B cell (primary cell): ENCODE data around the gene TBPL2. TPM values are rescaled to one million over a fixed set of nuclear protein-coding genes. Genes with fewer than 3 reads are reported as not detected.

Experiments used
- ATAC-seq: fragments of 200-7000 bp; cut with Tn5 transposase; one replicate; pipeline ENCODE4 v1.10.0; 2021; ENCODE audit warnings: low read depth, mild to moderate bottlenecking, moderate number of reproducible peaks, moderate library complexity
- CTCF ChIA-PET: fragments of 350-600 bp; sonication (Branson Sonifier 250); formaldehyde crosslinking; loops from one replicate; lab custom pipeline; 2021; ENCODE audit warnings: antibody characterized with exemption, inconsistent platforms; lab: Charles Lee
- POLR2A ChIA-PET: fragments of 350-600 bp; sonication (Branson Sonifier 250); formaldehyde crosslinking; loops from one replicate; lab custom pipeline; 2021; ENCODE audit warnings: antibody characterized with exemption; lab: Charles Lee
- DNase-seq: peaks from one replicate; pipeline ENCODE4 v3.0.0; 2013
- H2AFZ ChIP-seq: 2 replicates; pipeline ENCODE4 v1.6.1; 2012; ENCODE audit warnings: mild to moderate bottlenecking, low read depth, low read length; ENCODE audit not compliant: insufficient read depth, poor library complexity, severe bottlenecking
- H3K27ac ChIP-seq, 2 donors: 1 replicate in 1 of 2; 2 replicates in 1 of 2; pipeline ENCODE4 v1.5.1; 2012 to 2013; ENCODE audit warnings: low read length in 2 of 2, mild to moderate bottlenecking in 2 of 2, moderate library complexity in 1 of 2
- H3K27me3 ChIP-seq, 4 experiments: fragments of 200-600 bp in 1 of 4; sonication (generic) in 1 of 4; replicated peaks in 1 of 4; 1 replicate in 2 of 4; 2 replicates in 2 of 4; pipeline versions ENCODE4 v1.6.1 to v1.7.0; 2013 to 2016; ENCODE audit warnings: low read length in 3 of 4, mild to moderate bottlenecking in 2 of 4, mixed read lengths in 1 of 4, moderate library complexity in 1 of 4; ENCODE audit not compliant: insufficient read depth in 4 of 4, control insufficient read depth in 3 of 4; ENCODE audit errors: control extremely low read depth in 1 of 4
- H3K36me3 ChIP-seq, 2 experiments: replicated peaks in 1 of 2; 1 replicate in 1 of 2; 2 replicates in 1 of 2; pipeline versions ENCODE4 v1.6.1 to v1.7.1; 2013; ENCODE audit warnings: low read length in 1 of 2; ENCODE audit not compliant: insufficient read depth in 2 of 2, control insufficient read depth in 1 of 2; ENCODE audit errors: control extremely low read depth in 1 of 2, extremely low read depth in 1 of 2
- H3K4me1 ChIP-seq, 2 donors: fragments of 200-600 bp in 1 of 2; sonication (generic) in 1 of 2; 1 replicate in 1 of 2; 2 replicates in 1 of 2; pipeline versions ENCODE4 v1.5.1 to v1.6.1; 2013 to 2017; ENCODE audit warnings: low read length in 2 of 2; ENCODE audit not compliant: control insufficient read depth in 2 of 2, insufficient read depth in 2 of 2
- H3K4me2 ChIP-seq: replicated peaks from 2 replicates; pipeline ENCODE3; 2012; ENCODE audit warnings: mild to moderate bottlenecking, low read depth, low read length; ENCODE audit not compliant: poor library complexity, severe bottlenecking
- H3K4me3 ChIP-seq, 5 experiments: fragments of 200-600 bp in 1 of 5; sonication (generic) in 1 of 5; 1 replicate in 3 of 5; 2 replicates in 2 of 5; pipeline versions ENCODE4 v1.5.1 to v1.7.0; 2011 to 2016; ENCODE audit warnings: low read length in 4 of 5, mild to moderate bottlenecking in 4 of 5, low read depth in 2 of 5, control low read depth in 1 of 5, moderate library complexity in 1 of 5; ENCODE audit not compliant: insufficient read depth in 1 of 5; ENCODE audit errors: control extremely low read depth in 1 of 5, extremely low read depth in 1 of 5
- H3K79me2 ChIP-seq: fragments of 200-600 bp; sonication (generic); one replicate; pipeline ENCODE4 v1.6.0; 2016; ENCODE audit warnings: low read length; ENCODE audit not compliant: control insufficient read depth, insufficient read depth
- H3K9ac ChIP-seq: fragments of 200-600 bp; sonication (generic); 2 replicates; pipeline ENCODE4 v1.6.1; 2017; ENCODE audit warnings: mild to moderate bottlenecking, low read length, moderate library complexity
- H3K9me3 ChIP-seq, 3 donors: one replicate each; pipeline versions ENCODE4 v1.6.1 to v1.7.1; 2013; ENCODE audit warnings: low read length in 2 of 3; ENCODE audit not compliant: control insufficient read depth in 2 of 3, insufficient read depth in 1 of 3; ENCODE audit errors: control extremely low read depth in 1 of 3
- H4K20me1 ChIP-seq: 2 replicates; pipeline ENCODE4 v1.6.0; 2012; ENCODE audit warnings: mild to moderate bottlenecking, low read length; ENCODE audit not compliant: insufficient read depth, control insufficient read depth, poor library complexity, severe bottlenecking
- H3K27ac Mint-ChIP-seq: one replicate; pipeline ENCODE4 v1.8.0; 2021; ENCODE audit warnings: mixed read lengths
- H3K27me3 Mint-ChIP-seq: one replicate; pipeline ENCODE4 v1.8.0; 2021; ENCODE audit warnings: mixed read lengths
- H3K4me1 Mint-ChIP-seq: one replicate; pipeline ENCODE4 v1.8.0; 2021; ENCODE audit warnings: mixed read lengths
- H3K4me3 Mint-ChIP-seq: one replicate; pipeline ENCODE4 v1.8.0; 2021; ENCODE audit warnings: mixed read lengths
- H3K9me3 Mint-ChIP-seq: one replicate; pipeline ENCODE4 v1.8.0; 2022; ENCODE audit warnings: mixed read lengths; ENCODE audit not compliant: insufficient read depth
- WGBS: methylation state at CpG from one replicate; pipeline ENCODE4 v1.1.5; 2013; ENCODE audit warnings: missing lambda C conversion rate; ENCODE audit not compliant: insufficient coverage; 5-methylcytosine and 5-hydroxymethylcytosine counted together
- intact Hi-C: fragments of 100-400 bp; cut with micrococcal nuclease; formaldehyde crosslinking; loops from one replicate; pipeline ENCODE4 v1.10.0; 2022
- polyA plus RNA-seq: library from polyadenylated mRNA; depleted of rRNA; stranded (reverse); fragments of >200 nt; gene quantifications from 2 replicates; pipeline ENCODE4 v1.2.3, GENCODE V29; 2012
- total RNA-seq, 2 donors: library from RNA; stranded (reverse); fragments of 120-200 nt in 1 of 2; gene quantifications; 1 replicate in 1 of 2; 2 replicates in 1 of 2; pipeline versions ENCODE4 v1.2.3 to v1.2.4, GENCODE V29; 2013 to 2022
- TF ChIP-seq, protein P1 (sequence below): fragments of 200-600 bp; IDR thresholded peaks from one replicate; pipeline ENCODE4 v1.8.0; 2022; ENCODE audit warnings: antibody characterized with exemption, mild to moderate bottlenecking

TBPL2 gene
- total and polyA plus RNA-seq, 2 donors (not counting 1 experiment from before 2014, with no cell fraction given) = not detected

DNA sequence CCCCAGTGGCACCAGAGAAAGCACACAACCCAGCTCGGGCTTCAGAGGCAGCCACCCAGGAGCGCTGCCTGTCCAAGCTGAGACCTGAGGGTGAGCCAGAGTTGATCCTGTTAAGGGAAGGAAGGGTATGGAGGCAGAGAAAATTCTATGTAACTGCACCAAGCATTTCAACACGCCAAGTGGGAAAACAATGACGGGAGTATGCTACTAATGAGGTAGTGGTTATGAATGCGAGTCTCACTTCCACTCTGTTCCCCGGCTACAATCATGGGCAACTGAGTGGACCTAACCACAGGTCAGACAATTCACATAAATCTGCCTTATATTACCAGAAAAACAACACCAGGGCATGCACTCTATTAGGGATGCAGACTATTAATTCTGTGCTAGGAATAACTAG is 38.7 kb downstream of the TBPL2 start:
- DNase-seq (no peak), ATAC-seq (no peak)
- no peaks in the 10 kb centered on the region for H3K9me3 Mint-ChIP-seq
- no peak overlapping the region for H3K4me3 ChIP-seq
- H3K4me1 Mint-ChIP-seq = peaks cover 15% of the 10 kb centered on the region
- CTCF ChIA-PET = no interaction called here
- H3K27me3 Mint-ChIP-seq = no peaks in the 10 kb centered on the region
- H3K9me3 ChIP-seq = no peaks in the 10 kb centered on the region
- no peaks in the 10 kb centered on the region for H3K4me1 ChIP-seq
- H3K4me3 Mint-ChIP-seq = no peak overlapping the region
- POLR2A ChIA-PET = no interaction called here
- WGBS = 100% methylated on average over 4 of the region's 6 CpGs
- H4K20me1 ChIP-seq = peaks cover 50% of the 10 kb centered on the region
- peaks cover 67% of the 10 kb centered on the region for H3K79me2 ChIP-seq
- no peak overlapping the region for H3K4me2 ChIP-seq
- no peak overlapping the region for H3K9ac ChIP-seq
- H3K27me3 ChIP-seq = no peaks in the 10 kb centered on the region
- no peak overlapping the region for H2AFZ ChIP-seq
- peaks cover 0 to 8% of the 10 kb centered on the region in 2 experiments for H3K36me3 ChIP-seq
- no peak overlapping the region for H3K27ac ChIP-seq
- TF ChIP-seq, protein P1, sequence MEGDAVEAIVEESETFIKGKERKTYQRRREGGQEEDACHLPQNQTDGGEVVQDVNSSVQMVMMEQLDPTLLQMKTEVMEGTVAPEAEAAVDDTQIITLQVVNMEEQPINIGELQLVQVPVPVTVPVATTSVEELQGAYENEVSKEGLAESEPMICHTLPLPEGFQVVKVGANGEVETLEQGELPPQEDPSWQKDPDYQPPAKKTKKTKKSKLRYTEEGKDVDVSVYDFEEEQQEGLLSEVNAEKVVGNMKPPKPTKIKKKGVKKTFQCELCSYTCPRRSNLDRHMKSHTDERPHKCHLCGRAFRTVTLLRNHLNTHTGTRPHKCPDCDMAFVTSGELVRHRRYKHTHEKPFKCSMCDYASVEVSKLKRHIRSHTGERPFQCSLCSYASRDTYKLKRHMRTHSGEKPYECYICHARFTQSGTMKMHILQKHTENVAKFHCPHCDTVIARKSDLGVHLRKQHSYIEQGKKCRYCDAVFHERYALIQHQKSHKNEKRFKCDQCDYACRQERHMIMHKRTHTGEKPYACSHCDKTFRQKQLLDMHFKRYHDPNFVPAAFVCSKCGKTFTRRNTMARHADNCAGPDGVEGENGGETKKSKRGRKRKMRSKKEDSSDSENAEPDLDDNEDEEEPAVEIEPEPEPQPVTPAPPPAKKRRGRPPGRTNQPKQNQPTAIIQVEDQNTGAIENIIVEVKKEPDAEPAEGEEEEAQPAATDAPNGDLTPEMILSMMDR = no peak
- H3K27ac Mint-ChIP-seq = no peak overlapping the region
- intact Hi-C loops = no loop called here

DNA sequence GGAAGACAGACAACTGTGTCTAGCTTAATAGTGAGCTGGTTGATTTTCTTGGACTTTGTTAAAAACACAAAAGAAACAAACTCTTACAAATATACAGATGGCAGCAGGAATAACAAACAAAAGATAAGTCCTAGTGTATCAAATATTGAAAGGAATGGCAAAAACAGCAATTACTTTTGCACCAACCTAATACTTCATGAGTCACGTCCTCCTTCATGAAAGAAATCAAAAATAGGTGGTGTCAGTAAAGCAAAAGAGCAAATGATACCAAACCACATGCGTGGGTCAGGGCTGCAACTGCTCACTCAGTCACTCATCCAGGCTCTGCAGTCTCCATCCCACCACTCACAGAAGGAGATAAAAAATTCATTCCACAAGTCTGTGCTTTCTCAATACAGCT is 40.6 kb downstream of the TBPL2 start:
- Histone ChIP-seq H3K9ac (no peak overlapping the region), H4K20me1 (peaks cover 45% of the 10 kb centered on the region), H3K36me3 (peaks cover 0 to 15% of the 10 kb centered on the region in 2 experiments), H3K27ac (no peak overlapping the region), H2AFZ (no peak overlapping the region), H3K4me2 (no peak overlapping the region), H3K4me3 (no peak overlapping the region), H3K9me3 (no peaks in the 10 kb centered on the region), H3K79me2 (peaks cover 48% of the 10 kb centered on the region), H3K4me1 (no peaks in the 10 kb centered on the region), H3K27me3 (no peaks in the 10 kb centered on the region)
- no peak for DNase-seq
- no peak overlapping the region for H3K4me3 Mint-ChIP-seq
- TF ChIP-seq, protein P1 = no peak
- peaks cover 7% of the 10 kb centered on the region for H3K4me1 Mint-ChIP-seq
- no peak for ATAC-seq
- CTCF ChIA-PET = no interaction called here
- WGBS = 100% methylated on average over 1 of the region's 2 CpGs
- H3K27ac Mint-ChIP-seq = no peak overlapping the region
- no peaks in the 10 kb centered on the region for H3K27me3 Mint-ChIP-seq
- intact Hi-C loops = no loop called here
- H3K9me3 Mint-ChIP-seq = no peaks in the 10 kb centered on the region
- POLR2A ChIA-PET = no interaction called here
